Ishikawa (cell line): Measurements from ENCODE around the gene SEL1L3.

Experiments used
- CEBPB ChIP-seq: IDR thresholded peaks from 2 replicates; pipeline ENCODE4 v1.6.1; 2012
- CREB1 ChIP-seq: IDR thresholded peaks from 2 replicates; pipeline ENCODE4 v1.6.1; 2012; ENCODE audit warnings: low read depth
- EGR1 ChIP-seq: IDR thresholded peaks from 2 replicates; pipeline ENCODE4 v1.6.1; 2012
- EP300 ChIP-seq: IDR thresholded peaks from 2 replicates; pipeline ENCODE4 v1.6.1; 2012; ENCODE audit warnings: borderline replicate concordance
- FOXM1 ChIP-seq: IDR thresholded peaks from 2 replicates; pipeline ENCODE4 v1.6.1; 2012; ENCODE audit warnings: low read depth, borderline replicate concordance
- NFIC ChIP-seq: IDR thresholded peaks from 2 replicates; pipeline ENCODE4 v1.6.1; 2012
- RAD21 ChIP-seq: IDR thresholded peaks from 2 replicates; pipeline ENCODE4 v1.6.1; 2012; ENCODE audit warnings: low read depth
- TAF1 ChIP-seq: IDR thresholded peaks from 2 replicates; pipeline ENCODE4 v1.6.1; 2012; ENCODE audit warnings: low read depth, mild to moderate bottlenecking
- TCF12 ChIP-seq: IDR thresholded peaks from 2 replicates; pipeline ENCODE4 v1.6.1; 2012; ENCODE audit warnings: low read depth
- TEAD4 ChIP-seq: IDR thresholded peaks from 2 replicates; pipeline ENCODE4 v1.6.1; 2012
- YY1 ChIP-seq: IDR thresholded peaks from 2 replicates; pipeline ENCODE4 v1.6.1; 2012; ENCODE audit warnings: low read depth
- ZBTB7A ChIP-seq: IDR thresholded peaks from 2 replicates; pipeline ENCODE4 v1.6.1; 2012; ENCODE audit warnings: low read depth
- TF ChIP-seq, protein P1 (sequence below): IDR thresholded peaks from 2 replicates; pipeline ENCODE4 v1.6.1; 2012; ENCODE audit warnings: low read depth, mild to moderate bottlenecking
- TF ChIP-seq, protein P2 (sequence below): IDR thresholded peaks from 2 replicates; pipeline ENCODE4 v1.6.1; 2012
- TF ChIP-seq, protein P3 (sequence below): IDR thresholded peaks from 2 replicates; pipeline ENCODE4 v1.6.1; 2012

Gene SEL1L3

DNA sequence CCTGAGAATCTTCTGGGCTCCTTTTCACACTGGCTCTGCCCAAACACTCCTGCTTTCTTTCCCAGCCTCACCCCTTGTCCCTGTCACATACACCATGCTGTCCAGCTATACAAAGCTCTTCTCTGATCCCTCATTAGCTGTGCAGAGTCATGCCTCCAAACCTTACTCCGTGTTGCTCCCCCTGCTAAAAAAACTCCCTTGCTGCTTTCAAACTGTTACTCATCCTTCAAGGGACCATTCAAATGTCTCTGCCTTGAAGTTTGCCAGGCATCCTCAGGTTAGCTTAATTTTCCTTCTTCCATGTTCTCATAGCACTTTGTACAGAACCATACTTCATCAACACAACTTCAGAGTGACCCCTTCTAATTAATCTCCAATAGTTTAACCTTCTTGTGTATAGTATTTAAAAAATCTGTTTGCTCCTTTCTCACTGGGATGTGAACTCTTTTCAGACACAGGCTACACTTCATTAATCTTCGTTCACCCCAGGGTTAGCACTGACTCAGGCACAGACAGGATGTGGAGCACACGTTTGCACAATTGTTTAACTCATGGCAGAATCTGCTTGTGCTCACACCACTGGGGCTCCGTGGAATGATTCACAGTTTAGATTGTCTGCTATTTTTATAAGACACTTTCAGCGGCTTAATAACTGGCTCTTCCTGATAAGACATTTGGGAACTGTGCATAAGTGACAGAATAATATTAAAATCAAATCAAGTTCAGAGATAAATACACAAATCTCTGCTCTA, 21.4 kb upstream of the SEL1L3 start:
- TF ChIP-seq TEAD4 (no peak), EGR1 (no peak), YY1 (no peak)
- TF ChIP-seq, protein P1, sequence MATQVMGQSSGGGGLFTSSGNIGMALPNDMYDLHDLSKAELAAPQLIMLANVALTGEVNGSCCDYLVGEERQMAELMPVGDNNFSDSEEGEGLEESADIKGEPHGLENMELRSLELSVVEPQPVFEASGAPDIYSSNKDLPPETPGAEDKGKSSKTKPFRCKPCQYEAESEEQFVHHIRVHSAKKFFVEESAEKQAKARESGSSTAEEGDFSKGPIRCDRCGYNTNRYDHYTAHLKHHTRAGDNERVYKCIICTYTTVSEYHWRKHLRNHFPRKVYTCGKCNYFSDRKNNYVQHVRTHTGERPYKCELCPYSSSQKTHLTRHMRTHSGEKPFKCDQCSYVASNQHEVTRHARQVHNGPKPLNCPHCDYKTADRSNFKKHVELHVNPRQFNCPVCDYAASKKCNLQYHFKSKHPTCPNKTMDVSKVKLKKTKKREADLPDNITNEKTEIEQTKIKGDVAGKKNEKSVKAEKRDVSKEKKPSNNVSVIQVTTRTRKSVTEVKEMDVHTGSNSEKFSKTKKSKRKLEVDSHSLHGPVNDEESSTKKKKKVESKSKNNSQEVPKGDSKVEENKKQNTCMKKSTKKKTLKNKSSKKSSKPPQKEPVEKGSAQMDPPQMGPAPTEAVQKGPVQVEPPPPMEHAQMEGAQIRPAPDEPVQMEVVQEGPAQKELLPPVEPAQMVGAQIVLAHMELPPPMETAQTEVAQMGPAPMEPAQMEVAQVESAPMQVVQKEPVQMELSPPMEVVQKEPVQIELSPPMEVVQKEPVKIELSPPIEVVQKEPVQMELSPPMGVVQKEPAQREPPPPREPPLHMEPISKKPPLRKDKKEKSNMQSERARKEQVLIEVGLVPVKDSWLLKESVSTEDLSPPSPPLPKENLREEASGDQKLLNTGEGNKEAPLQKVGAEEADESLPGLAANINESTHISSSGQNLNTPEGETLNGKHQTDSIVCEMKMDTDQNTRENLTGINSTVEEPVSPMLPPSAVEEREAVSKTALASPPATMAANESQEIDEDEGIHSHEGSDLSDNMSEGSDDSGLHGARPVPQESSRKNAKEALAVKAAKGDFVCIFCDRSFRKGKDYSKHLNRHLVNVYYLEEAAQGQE, result no peak
- TF ChIP-seq, protein P2, sequence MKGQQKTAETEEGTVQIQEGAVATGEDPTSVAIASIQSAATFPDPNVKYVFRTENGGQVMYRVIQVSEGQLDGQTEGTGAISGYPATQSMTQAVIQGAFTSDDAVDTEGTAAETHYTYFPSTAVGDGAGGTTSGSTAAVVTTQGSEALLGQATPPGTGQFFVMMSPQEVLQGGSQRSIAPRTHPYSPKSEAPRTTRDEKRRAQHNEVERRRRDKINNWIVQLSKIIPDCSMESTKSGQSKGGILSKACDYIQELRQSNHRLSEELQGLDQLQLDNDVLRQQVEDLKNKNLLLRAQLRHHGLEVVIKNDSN, result no peak

DNA sequence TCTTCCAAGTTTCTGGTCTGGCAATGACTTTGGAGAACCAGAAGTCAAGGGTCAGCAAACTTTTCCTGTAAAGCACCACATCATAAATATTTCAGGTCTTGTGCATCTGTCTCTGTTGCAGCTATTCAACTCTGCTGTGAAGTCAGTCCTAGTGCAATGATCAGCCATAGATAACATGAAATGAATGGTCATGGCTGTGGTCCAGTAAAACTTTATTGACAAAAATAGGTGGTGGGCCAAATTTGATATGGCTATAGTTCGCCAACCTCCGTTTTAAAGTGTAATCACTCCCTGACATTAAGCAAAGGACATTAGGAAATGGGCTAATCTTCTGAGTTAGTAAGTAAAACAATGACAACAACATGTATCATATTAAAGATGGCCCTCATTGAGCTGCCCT, 20.8 kb upstream of the SEL1L3 start:
- TF ChIP-seq CEBPB (no peak), TAF1 (no peak), RAD21 (no peak), CREB1 (no peak), NFIC (no peak), TEAD4 (no peak), EP300 (no peak), YY1 (no peak), FOXM1 (no peak), TCF12 (no peak), EGR1 (no peak), ZBTB7A (no peak)
- TF ChIP-seq, protein P2, result no peak
- TF ChIP-seq, protein P1, result no peak
- TF ChIP-seq, protein P3, sequence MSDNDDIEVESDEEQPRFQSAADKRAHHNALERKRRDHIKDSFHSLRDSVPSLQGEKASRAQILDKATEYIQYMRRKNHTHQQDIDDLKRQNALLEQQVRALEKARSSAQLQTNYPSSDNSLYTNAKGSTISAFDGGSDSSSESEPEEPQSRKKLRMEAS, result no peak

DNA sequence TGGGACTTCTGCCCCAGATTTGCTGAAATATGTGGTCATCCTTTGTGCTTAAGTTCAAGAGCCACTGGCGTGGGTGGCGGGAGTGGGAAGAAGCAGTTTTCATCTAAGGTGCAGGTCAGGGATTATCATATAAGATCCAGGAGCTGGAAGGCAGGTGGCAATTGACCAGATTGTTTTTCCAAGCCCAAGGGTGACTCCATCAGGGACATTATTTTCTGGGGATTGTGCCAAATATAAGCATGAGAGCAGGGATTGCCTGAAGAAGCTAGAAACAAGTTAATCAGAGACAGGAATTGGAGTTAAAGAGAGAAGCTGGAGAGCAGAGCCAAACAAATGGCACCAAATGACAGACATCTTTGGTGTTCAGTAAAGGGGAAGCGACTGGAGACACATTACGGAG, 19.4 kb upstream of the SEL1L3 start:
- TF ChIP-seq YY1 (no peak), ZBTB7A (no peak), EP300 (no peak), CEBPB (no peak), NFIC (no peak), RAD21 (no peak), EGR1 (no peak), FOXM1 (no peak), TAF1 (no peak)
- TF ChIP-seq, protein P2, result no peak
- TF ChIP-seq, protein P3, result no peak
- TF ChIP-seq, protein P1, result no peak

DNA sequence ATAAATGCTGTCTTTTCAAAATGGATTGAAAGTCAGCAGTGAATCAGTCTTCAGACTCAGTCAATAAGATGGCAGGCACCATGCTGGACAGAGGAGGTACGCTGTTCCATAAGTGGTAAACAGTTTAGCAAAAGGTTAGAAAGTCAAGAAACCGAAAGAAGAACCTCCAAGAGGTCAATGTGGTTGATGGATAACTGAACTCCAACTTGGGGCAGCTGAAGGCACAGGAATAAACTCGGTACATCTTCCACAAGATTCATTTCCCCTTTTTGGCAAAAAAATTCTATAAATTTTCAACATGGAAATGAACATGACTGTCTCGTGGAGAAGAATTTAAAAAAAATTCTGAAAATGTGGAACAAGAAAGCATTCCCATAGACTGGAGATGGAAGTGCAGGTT, 18.4 kb upstream of the SEL1L3 start:
- no peak for TF ChIP-seq EGR1
- no peak for TF ChIP-seq NFIC
- TF ChIP-seq, protein P2, result no peak
